IMR-90 (cell line): ENCODE measurements around the gene ACHE. TPM values are rescaled to one million over a fixed set of nuclear protein-coding genes. Genes with fewer than 3 reads are reported as not detected.

ENCODE experiments used
- ATAC-seq: fragments of 200-7000 bp; cut with Tn5 transposase; 2 replicates; pipeline ENCODE4 v1.9.1; 2020; ENCODE audit warnings: low read depth, mild to moderate bottlenecking, moderate library complexity
- BruUV-seq: library from RNA; stranded (reverse); fragments of 400-500 nt; replicated peaks from 2 replicates; lab custom pipeline; 2021; lab: Mats Ljungman, UMichigan
- CTCF ChIA-PET: fragments of 300-600 bp; formaldehyde crosslinking; extraction: SDS; loops from one replicate; lab custom pipeline; 2021; ENCODE audit warnings: antibody characterized with exemption; lab: Yijun Ruan, JAX
- POLR2A ChIA-PET: fragments of 300-600 bp; sonication (Branson Sonifier 250); formaldehyde crosslinking; loops from one replicate; lab custom pipeline; 2022; ENCODE audit warnings: antibody characterized with exemption; ENCODE audit not compliant: unreplicated experiment; lab: Charles Lee
- DNase-seq: peaks from one replicate; pipeline ENCODE4 v3.0.0; 2013
- H2AFZ ChIP-seq: replicated peaks from 2 replicates; pipeline ENCODE3; 2013; ENCODE audit warnings: low read length, mild to moderate bottlenecking; ENCODE audit not compliant: poor library complexity
- H2AK5ac ChIP-seq: 2 replicates; pipeline ENCODE4 v1.6.1; 2013; ENCODE audit warnings: low read depth, low read length, inconsistent platforms
- H2AK9ac ChIP-seq: replicated peaks from 2 replicates; pipeline ENCODE3; 2013; ENCODE audit warnings: mild to moderate bottlenecking, low read depth, low read length, moderate library complexity; ENCODE audit not compliant: poor library complexity
- H2BK120ac ChIP-seq: 2 replicates; pipeline ENCODE4 v1.6.1; 2013; ENCODE audit warnings: low read depth, low read length, inconsistent platforms
- H2BK15ac ChIP-seq: 3 replicates; pipeline ENCODE4 v1.6.1; 2013; ENCODE audit warnings: low read depth, low read length, inconsistent platforms
- H2BK20ac ChIP-seq: 2 replicates; pipeline ENCODE4 v1.6.1; 2013; ENCODE audit warnings: low read depth, mild to moderate bottlenecking, inconsistent platforms, low read length, moderate library complexity
- H2BK5ac ChIP-seq: 2 replicates; pipeline ENCODE4 v1.6.1; 2013; ENCODE audit warnings: mild to moderate bottlenecking, low read depth, low read length, inconsistent platforms; ENCODE audit not compliant: poor library complexity, severe bottlenecking
- H3K14ac ChIP-seq: replicated peaks from 2 replicates; pipeline ENCODE4 v1.6.1; 2013; ENCODE audit warnings: low read depth, low read length, inconsistent platforms
- H3K18ac ChIP-seq: 2 replicates; pipeline ENCODE4 v1.6.1; 2013; ENCODE audit warnings: low read depth, low read length, control low read depth
- H3K23ac ChIP-seq: 2 replicates; pipeline ENCODE4 v1.6.1; 2013; ENCODE audit warnings: low read depth, low read length, inconsistent platforms
- H3K27ac ChIP-seq: 2 replicates; pipeline ENCODE4 v1.5.1; 2013; ENCODE audit warnings: mild to moderate bottlenecking, control low read depth, low read length; ENCODE audit not compliant: insufficient read depth
- H3K27me3 ChIP-seq: 2 replicates; pipeline ENCODE4 v1.6.1; 2013; ENCODE audit warnings: low read length; ENCODE audit not compliant: control insufficient read depth, insufficient read depth
- H3K36me3 ChIP-seq: 2 replicates; pipeline ENCODE4 v1.6.1; 2013; ENCODE audit warnings: low read length, mixed read lengths; ENCODE audit not compliant: control insufficient read depth, insufficient read depth
- H3K4ac ChIP-seq: 2 replicates; pipeline ENCODE4 v1.6.1; 2013; ENCODE audit warnings: low read depth, low read length, inconsistent platforms
- H3K4me1 ChIP-seq: 2 replicates; pipeline ENCODE4 v1.6.1; 2013; ENCODE audit warnings: low read length, mixed read lengths; ENCODE audit not compliant: control insufficient read depth, insufficient read depth
- H3K4me2 ChIP-seq: 2 replicates; pipeline ENCODE4 v1.6.1; 2013; ENCODE audit warnings: low read depth, mild to moderate bottlenecking, control low read depth, low read length, moderate library complexity
- H3K4me3 ChIP-seq: 2 replicates; pipeline ENCODE4 v1.5.1; 2013; ENCODE audit warnings: low read depth, mild to moderate bottlenecking, control low read depth, low read length, moderate library complexity; ENCODE audit not compliant: insufficient read depth
- H3K56ac ChIP-seq: 2 replicates; pipeline ENCODE4 v1.6.1; 2013; ENCODE audit warnings: low read length, inconsistent platforms; ENCODE audit not compliant: insufficient read depth; ENCODE audit errors: extremely low read depth
- H3K79me1 ChIP-seq, 2 experiments: 2 replicates each; pipeline ENCODE4 v1.6.1; 2013; ENCODE audit warnings: low read length in 2 of 2, inconsistent platforms in 1 of 2, low read depth in 1 of 2
- H3K9ac ChIP-seq: 2 replicates; pipeline ENCODE4 v1.6.1; 2013; ENCODE audit warnings: low read depth, low read length, control low read depth
- H3K9me1 ChIP-seq: 2 replicates; pipeline ENCODE4 v1.6.1; 2013; ENCODE audit warnings: low read length, inconsistent platforms; ENCODE audit not compliant: insufficient read depth
- H3K9me3 ChIP-seq: 2 replicates; pipeline ENCODE4 v1.6.1; 2013; ENCODE audit warnings: low read length; ENCODE audit not compliant: control insufficient read depth, insufficient read depth
- H4K20me1 ChIP-seq: 2 replicates; pipeline ENCODE4 v1.6.1; 2013; ENCODE audit warnings: low read length, inconsistent platforms; ENCODE audit not compliant: insufficient read depth
- H4K5ac ChIP-seq: 2 replicates; pipeline ENCODE4 v1.6.1; 2013; ENCODE audit warnings: mild to moderate bottlenecking, low read depth, low read length, control low read depth
- H4K8ac ChIP-seq, 2 experiments: 2 replicates each; pipeline ENCODE4 v1.6.1; 2013; ENCODE audit warnings: low read depth in 2 of 2, low read length in 2 of 2, control low read depth in 1 of 2, inconsistent platforms in 1 of 2
- H4K91ac ChIP-seq: 2 replicates; pipeline ENCODE4 v1.6.1; 2013; ENCODE audit warnings: low read depth, low read length, inconsistent platforms; ENCODE audit not compliant: insufficient read depth
- CEBPB ChIP-seq: IDR thresholded peaks from 2 replicates; pipeline ENCODE4 v1.6.1; 2012; ENCODE audit warnings: low read depth, low read length, improper control_type of control experiment
- CHD1 ChIP-seq: IDR thresholded peaks from 2 replicates; pipeline ENCODE4 v1.6.1; 2012; ENCODE audit warnings: low read depth, low read length, improper control_type of control experiment
- CTCF ChIP-seq: conservative IDR thresholded peaks from 2 replicates; pipeline ENCODE4 v1.5.1; 2012; ENCODE audit warnings: mild to moderate bottlenecking, low read depth, low read length, improper control_type of control experiment
- ELK1 ChIP-seq: fragments of 150-350 bp; IDR thresholded peaks from 2 replicates; pipeline ENCODE4 v1.6.1; 2016; ENCODE audit warnings: low read depth, mild to moderate bottlenecking, low read length, moderate library complexity, borderline replicate concordance
- MXI1 ChIP-seq: IDR thresholded peaks from 2 replicates; pipeline ENCODE4 v1.6.1; 2012; ENCODE audit warnings: low read depth, mild to moderate bottlenecking, low read length, moderate library complexity, borderline replicate concordance
- USF2 ChIP-seq: fragments of 150-350 bp; IDR thresholded peaks from 2 replicates; pipeline ENCODE4 v1.6.1; 2017; ENCODE audit warnings: mild to moderate bottlenecking, antibody characterized with exemption, low read length, low read depth
- WGBS, 2 experiments: methylation state at CpG; one replicate each; pipeline versions ENCODE4 v1.1.5 to v1.1.7; 2013; ENCODE audit warnings: missing lambda C conversion rate in 2 of 2; ENCODE audit not compliant: insufficient read length in 1 of 2; ENCODE audit errors: extremely low coverage in 2 of 2; 5-methylcytosine and 5-hydroxymethylcytosine counted together
- dilution Hi-C: fragments of 300-500 bp; cut with HindIII; formaldehyde crosslinking; loops from one replicate; pipeline ENCODE4 v1.14.3; 2018; ENCODE audit warnings: low sequenced_read_pairs; ENCODE audit not compliant: unreplicated experiment
- in situ Hi-C: fragments of 300-500 bp; cut with MboI; formaldehyde crosslinking; loops from 3 replicates; pipeline ENCODE4 v1.14.3; 2019; ENCODE audit warnings: low sequenced_read_pairs, inconsistent platforms, mixed read lengths
- intact Hi-C: fragments of 100-400 bp; cut with micrococcal nuclease; formaldehyde crosslinking; loops from 2 replicates; pipeline ENCODE4 v1.10.0; 2022
- polyA plus RNA-seq, 3 experiments: library from polyadenylated mRNA; depleted of rRNA; stranded (reverse); fragments of >200 nt; gene quantifications; 2 replicates each; pipeline ENCODE4 v1.2.3, GENCODE V29; 2012; ENCODE audit warnings: low replicate concordance in 1 of 3
- total RNA-seq: library from RNA; depleted of rRNA; stranded (reverse); fragments of >200 nt; gene quantifications from 2 replicates; pipeline ENCODE4 v1.2.3, GENCODE V29; 2012

Gene ACHE
- total and polyA plus RNA-seq, 2 of the 4 experiments (the other 2 are of a cell fraction) = 0.41 TPM; not detected in 1

GRCh38 chr7:100902638-100903037 lies 7.0 kb upstream of the ACHE start:
- no peak overlapping the region for H4K5ac ChIP-seq
- H3K56ac ChIP-seq = no peak overlapping the region
- H3K9ac ChIP-seq = no peak overlapping the region
- no peak overlapping the region for H3K27ac ChIP-seq
- H2BK15ac ChIP-seq = no peak overlapping the region
- H3K18ac ChIP-seq = no peak overlapping the region
- H3K36me3 ChIP-seq = no peaks in the 10 kb centered on the region
- ChIA-PET CTCF (no interaction called here), POLR2A (no interaction called here)
- dilution Hi-C loops (no loop called here), in situ Hi-C loops (no loop called here), intact Hi-C loops (no loop called here)
- H2AFZ ChIP-seq = no peak overlapping the region
- H3K14ac ChIP-seq = no peak overlapping the region
- H3K4me1 ChIP-seq = no peaks in the 10 kb centered on the region
- no peak overlapping the region for H2AK5ac ChIP-seq
- TF ChIP-seq CEBPB (no peak), CHD1 (no peak), MXI1 (no peak), CTCF (no peak), ELK1 (no peak), USF2 (no peak)
- H3K23ac ChIP-seq = no peak overlapping the region
- H3K4me2 ChIP-seq = no peak overlapping the region
- no CpG with 5 or more reads among the region's 7 CpGs for WGBS, 2 experiments
- no peaks in the 10 kb centered on the region for H3K79me1 ChIP-seq
- no peak overlapping the region for H4K8ac ChIP-seq
- ATAC-seq = no peak
- no peaks in the 10 kb centered on the region for H3K9me1 ChIP-seq
- H3K4ac ChIP-seq = no peak overlapping the region
- H2BK5ac ChIP-seq = no peak overlapping the region
- H2BK20ac ChIP-seq = no peak overlapping the region
- no peak overlapping the region for H3K4me3 ChIP-seq
- no peak overlapping the region for H4K91ac ChIP-seq
- no peak overlapping the region for H2AK9ac ChIP-seq
- H3K9me3 ChIP-seq = peaks cover 3% of the 10 kb centered on the region; the same call in 1 of the 2 replicates
- no peak for DNase-seq
- BruUV-seq = no TSS peak
- H4K20me1 ChIP-seq = no peaks in the 10 kb centered on the region
- no peak overlapping the region for H2BK120ac ChIP-seq
- H3K27me3 ChIP-seq = peaks cover 20% of the 10 kb centered on the region
